Hematopoietic multipotent progenitor cell treated with erythropoietin and hydrocortisone succinate and interleukin-3 and kit ligand, for 15 days (in vitro differentiated cells): ENCODE results near the gene RSRC1.
"Not testable (repeated sequence)": the region's sequence is repeated elsewhere in the genome, so short reads cannot be mapped to it uniquely, and the experiment has no call there.

ENCODE experiments used
- DNase-seq: peaks from one replicate; pipeline ENCODE4 v3.0.0-alpha.2; 2015; ENCODE audit warnings: low spot score

The RSRC1 gene, protein sequence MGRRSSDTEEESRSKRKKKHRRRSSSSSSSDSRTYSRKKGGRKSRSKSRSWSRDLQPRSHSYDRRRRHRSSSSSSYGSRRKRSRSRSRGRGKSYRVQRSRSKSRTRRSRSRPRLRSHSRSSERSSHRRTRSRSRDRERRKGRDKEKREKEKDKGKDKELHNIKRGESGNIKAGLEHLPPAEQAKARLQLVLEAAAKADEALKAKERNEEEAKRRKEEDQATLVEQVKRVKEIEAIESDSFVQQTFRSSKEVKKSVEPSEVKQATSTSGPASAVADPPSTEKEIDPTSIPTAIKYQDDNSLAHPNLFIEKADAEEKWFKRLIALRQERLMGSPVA

DNA sequence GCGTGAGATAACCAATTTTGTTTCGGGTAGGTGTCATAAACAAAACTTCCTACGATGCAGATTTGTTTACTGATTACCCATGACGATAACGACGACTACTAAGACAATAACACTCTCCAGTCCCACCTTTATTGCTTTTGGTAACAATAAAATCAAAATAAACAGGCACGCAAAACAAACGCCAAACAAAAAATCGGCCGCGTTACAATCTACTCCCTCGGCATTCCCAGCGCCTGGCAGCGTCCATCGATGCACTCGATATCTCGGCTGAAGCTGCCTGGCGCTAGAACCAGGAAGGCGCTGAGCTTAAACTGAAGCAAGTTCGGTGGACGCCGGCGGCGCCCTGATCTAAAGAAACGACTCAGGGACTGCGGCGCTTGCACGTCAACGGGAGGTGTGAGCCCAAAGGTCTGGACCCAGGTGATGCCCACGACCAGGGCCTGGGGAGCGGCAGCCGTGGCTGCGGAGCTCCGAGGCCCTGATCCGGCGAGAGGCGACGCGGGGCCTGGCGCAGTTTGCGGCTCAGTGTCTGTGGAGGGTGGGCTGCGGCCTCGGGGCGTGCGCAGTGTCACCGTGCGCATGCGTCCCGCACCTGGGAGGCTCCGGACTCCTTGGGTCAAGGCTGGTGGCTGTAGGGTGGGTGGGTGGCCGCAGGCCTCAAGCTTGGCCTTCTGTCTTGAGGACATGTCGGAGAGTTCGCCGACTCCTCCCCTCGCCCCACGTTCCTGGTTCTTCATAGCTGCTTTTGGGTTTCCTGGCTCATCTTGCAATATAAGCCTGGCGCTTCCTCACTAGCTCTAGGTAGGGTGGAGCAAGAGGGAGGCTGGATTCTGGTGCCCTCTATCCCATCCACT, at the start of gene RSRC1:
Gene RSRC1, plus strand, starts transcription at position 286 of the 854 bp plus-strand sequence. CDS start 12,016 bp downstream, outside the sequence.
- peak; percentile 85 for DNase-seq

DNA sequence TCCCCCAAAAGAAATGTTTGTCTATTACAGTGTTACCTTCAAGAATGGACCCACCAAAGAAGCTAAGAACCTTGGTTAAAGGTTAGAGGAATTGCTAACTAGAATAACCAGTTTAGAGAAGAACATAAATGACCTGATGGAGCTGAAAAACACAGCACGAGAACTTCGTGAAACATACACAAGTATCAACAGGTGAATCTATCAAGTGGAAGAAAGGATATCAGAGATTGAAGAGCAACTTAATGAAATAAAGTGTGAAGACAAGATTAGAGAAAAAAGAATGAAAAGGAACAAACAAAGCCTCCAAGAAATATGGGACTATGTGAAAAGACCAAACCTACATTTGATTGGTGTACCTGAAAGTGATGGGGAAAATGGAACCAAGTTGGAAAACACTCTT, 44.3 kb upstream of the RSRC1 start:
- not testable (repeated sequence) for DNase-seq

DNA sequence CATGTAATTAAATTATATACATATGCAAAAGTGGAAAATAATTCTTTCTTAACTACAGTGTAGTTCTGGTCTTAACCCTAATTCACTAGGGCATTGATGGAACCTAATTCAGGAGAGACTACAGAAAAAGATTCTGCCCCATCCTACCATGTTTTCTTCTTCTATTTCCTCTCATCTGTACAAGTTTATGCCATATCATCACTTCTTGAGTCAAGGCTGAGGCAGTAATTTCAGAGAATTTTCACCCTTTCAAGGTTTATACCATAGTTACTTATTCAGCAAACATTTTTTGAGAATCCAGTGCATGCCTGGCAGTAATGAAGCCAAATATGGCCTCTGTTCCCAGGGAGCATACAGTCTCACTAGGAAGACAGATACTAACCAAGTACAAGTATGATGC, 37.1 kb upstream of the RSRC1 start:
- no peak for DNase-seq

DNA sequence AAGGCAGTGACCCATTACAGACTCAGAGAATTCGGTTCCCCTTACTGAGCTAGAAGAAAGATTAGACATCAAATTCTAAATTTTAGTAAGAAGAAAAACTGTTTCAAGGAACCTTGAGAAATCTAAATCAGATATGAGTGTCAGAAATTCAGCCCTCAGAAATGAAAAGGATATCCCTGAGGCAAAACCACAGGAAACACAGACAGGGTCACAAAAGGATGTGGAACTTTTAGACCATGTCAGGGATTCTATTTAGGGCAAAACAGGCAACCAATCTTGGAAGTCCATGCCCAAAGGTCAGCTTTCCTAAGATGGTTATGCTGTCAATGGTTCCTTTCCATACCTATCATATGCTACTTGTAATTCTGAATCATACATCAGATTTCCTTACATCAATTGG, 35.3 kb upstream of the RSRC1 start:
- DNase-seq: no peak

DNA sequence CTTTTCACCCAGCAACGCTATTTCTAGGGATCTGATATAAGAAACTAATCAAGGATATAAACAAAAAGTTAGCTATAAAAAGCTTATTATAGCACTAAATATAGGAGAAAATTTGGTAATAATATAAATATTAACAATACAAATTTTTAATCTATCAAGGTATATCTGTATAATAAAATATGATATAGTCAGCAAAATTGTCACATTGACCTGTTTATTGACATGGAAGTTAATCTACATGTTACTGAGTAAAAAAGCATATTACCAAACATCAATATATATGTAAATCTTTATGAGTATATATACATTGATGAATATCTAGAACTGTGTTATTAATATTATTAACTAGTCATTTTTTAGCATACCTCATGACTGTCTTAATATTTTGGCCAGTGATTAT, 30.3 kb upstream of the RSRC1 start:
- DNase-seq: no peak

DNA sequence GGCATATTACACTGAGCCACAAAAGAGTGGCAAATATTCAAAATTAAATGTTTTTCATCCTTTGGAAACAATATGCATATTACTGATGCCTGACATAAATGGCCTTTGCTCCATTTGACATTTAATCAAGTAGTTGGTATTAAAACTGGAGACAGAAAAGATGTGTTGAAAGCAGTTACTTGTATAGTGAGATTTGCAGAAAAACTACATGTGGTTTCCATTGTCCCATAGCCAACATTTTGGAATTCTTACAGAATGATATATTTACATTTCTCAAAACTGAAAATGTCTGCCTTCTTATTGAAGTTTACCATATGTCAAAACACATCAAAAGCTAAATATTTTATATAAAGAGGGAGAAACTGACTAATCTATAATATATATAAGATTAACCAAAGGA, 25.2 kb upstream of the RSRC1 start:
- DNase-seq: no peak

DNA sequence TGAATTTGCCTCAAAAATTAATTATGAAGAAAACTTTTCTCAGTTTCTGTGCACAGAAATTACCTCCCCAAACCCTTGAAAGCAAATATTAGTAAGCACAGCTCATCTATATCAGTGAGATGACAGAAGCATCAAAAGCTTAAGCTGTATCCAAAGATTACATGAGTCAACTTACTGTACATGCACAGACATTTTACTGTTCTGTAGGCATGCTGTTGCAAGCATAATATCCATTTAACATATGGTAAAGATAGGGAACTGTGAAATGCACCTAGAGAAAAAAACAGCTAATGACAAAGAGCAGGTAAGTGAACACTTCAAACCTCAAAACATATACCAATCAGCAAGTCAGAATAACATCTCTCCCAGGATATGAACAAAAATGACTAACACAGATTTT, 24.5 kb upstream of the RSRC1 start:
- no peak for DNase-seq

DNA sequence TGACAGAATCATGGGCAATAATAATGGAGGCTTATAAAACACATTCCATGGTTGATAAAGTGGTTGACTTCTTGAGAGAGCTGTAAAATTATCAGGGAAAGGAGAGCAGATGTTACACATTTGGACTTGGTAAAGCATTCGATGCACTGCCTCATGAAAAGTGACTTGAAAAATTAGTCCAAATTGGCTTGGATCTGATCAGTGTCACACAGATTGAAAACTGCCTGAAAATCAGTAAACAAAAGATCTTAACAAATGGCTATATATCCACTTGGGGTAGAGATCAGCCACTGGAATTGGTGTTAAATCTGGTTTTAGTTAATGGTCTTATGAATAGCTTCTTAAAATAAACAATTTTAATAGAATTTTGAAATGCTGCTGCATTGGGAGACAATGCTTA, 24.0 kb upstream of the RSRC1 start:
- no peak for DNase-seq

DNA sequence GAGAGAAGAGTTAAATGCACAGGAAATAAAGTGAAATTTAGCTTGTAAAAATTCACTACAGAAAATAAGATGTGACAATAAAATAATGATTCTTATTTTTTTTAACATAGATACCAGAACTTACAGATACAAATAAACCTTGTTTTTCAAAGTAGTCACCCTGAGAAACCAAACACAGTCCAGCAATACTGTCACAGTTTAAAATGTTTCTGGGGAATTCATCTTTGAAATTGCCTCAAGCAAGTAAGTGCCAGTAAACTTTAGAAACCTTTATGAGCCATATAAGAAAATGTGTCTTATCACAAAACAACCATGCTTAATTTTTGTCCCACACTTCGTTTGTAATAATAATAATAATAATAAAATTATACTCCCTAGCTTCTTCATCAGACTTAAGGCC, 23.5 kb upstream of the RSRC1 start:
- DNase-seq: no peak

DNA sequence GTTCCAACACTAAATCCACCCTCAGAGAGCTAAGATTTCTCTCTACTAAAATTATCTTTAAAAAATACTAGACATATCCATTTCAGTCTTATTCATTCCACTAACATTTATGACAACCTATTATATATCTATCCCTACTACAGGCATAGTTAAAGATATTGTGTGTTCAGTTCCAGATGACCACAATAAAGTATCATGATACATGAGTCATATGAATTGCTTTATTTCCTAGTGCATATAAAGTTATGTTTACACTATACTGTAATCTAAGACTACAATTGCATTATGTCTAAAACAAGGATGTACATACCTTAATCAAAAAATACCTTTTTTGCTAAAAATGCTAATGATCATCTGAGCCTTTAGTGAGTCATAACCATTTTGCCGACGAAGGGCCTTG, 23.1 kb upstream of the RSRC1 start:
- DNase-seq: no peak

DNA sequence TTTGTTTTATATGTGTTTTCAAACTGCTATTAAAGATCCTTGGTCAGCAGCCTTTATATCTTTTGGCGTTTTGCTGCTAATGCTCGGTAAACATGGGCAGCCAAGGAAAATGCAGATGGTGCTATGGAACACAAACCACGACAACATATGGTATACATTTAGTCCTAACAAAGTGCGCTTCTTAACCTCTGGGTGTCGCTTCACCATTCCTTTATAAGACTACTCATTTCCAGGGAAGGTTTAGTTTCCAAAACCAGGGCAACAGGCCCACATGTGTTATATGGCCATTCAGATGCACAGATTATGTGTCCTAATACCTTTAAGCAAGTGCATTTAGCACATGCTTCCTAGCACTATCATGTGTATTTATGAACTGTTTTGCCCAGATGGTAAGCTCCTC, 18.4 kb upstream of the RSRC1 start:
- DNase-seq: peak; percentile 28

DNA sequence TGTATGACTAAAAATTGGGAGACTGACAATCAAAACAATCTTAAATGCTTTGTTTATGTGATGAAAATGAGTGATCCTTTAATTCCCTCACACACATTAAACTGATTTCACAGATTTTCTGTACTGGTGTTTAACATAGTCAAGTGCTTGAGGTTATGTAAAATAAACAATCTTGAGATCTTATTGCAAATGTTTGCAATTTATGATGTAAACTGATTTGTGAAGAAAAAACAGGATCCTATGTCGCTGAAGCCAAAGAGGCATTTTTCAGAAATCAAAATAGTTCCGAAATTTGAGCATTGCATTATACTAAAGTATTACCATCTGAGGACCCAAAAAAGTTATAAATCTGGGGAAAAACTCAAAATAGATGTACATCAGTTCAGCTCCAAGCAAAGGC, 16.4 kb upstream of the RSRC1 start:
- DNase-seq: no peak

DNA sequence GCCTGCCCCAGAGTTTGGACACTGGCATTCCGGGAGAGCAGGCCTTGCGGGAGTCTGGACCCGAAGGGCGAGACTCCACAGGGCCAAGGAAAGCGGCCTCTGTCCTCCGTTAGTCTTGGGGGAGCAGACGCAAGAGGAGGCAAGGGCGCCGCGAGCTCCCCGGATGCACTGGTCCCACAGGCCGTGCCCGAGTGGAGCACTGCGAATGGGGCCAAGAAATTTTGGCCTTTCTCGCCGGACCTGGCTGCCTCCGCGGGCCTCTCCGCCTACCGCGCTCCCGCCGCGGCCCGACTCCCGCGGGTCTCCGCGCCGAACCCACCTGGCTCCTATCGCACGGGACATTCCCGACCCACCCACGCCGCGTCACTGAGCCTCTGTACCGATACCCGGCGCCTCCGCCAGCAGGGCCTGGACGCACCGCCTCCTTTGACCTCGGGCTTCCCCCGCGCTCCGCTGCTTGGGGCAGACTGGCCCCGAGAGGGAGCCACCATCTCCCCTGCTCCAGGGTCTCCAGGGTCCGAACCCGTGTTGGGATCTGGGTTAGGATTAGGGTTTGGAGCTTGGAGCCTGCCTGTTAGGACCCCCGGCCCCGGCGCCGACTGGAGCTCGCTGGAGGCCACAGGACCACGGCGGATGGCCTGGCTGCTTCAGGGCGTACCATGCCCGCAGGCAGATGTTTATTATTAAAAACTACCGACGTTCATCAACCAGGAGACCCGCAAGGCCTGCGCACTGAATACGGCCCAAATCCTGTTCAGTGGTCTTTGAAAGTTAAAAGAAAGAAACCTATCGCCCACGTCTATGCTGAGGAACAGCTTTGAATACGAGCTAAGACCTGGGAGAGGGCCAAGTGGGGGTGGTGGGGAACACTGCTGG, 15.4 kb upstream of the RSRC1 start:
- DNase-seq: no peak

DNA sequence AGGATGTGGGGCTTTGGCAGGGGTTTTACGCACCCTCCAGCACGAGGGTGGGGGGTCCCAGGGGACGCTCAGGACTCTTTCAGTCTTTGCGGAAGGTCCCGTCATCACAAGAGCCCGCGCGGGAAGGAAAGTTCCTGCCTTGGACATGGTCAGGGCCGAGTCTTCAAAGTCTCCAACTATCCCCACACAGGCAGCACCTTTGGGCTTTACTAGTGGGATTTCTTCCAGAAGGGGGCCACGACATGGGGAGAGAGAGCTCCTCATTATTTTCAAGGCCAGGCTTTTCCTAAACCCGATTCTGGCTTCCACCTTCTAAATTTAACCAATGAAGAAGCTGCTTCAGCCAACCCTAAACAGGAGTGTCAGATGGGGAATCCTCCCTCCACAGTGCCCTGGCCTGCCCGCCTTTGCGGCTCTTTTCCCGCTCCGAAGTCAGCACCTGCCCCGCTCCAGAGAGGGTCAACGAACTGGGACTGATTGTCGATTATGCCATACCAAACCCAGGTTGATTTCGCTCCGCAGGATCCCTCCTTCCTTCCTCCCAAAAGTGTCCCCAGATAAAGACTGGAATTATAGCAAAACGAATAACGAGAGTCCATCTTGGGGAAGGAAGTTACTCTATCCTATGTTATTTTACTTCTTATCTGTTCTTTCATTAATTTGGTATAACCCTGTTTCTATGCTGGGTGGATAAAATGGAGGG, 14.6 kb upstream of the RSRC1 start:
- DNase-seq: no peak

DNA sequence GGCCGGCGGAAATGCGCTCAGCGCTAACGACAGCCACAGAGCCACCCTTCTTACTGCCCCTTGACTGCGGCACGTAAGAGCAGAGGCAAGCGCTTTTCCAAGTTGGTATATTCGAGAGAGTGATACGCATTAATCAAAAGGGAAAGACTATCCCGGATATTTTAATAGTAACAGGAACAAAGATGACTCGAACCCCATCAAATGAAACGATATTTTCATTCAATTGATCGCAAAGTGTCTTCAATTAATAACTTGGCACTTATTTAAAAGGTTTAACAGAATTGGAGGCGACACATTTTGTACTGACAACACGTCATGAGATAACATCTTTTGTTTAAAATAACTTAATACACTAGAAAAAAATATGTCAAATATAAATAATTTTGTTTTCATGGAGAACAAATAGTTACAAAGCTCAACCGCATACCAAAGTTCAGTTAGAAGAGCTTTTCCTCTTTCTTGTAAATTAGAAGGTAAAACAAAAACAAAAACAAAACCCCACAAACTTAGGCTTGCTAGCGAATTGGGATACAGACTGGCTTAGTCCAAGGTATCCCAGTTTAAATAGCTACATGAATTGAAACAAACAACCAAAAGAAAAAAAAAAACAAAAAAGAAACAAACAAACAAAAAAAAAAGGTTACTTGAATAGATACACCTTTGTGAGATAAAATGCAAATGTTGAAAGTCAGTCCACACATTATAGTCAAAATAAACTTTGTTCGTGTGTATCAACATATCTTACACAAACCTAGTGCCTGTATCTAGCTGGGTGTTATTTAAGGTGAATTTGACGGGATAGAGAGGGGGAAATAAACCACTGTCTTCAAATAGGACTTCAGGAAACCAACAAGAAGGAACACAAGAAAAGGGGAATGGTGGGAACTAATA, 13.8 kb upstream of the RSRC1 start:
- DNase-seq: no peak

DNA sequence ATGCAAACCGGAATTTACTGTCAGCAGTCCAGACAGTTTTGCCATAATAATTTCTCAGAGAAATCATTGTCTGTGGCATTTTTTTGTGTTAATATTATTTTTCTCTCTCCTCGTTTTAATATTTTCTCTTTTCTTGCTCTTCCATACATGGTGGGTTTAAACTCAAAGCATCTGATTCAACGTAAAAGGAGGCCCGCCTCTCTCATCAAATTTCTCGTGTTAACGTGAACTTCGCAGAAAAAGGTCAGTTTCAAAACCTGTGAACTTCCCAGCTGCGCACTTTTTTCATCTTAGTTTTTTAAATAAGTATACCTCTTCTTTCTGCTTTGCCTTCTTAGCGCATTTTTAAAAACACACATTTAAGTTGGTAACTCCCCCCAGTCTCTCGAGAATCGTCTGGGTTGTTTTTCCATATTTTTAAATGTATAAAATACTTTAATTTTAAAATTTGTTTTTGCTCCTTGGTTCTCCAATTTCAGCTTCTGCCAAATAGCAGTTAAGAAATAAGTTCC, 12.8 kb upstream of the RSRC1 start:
- no peak for DNase-seq

DNA sequence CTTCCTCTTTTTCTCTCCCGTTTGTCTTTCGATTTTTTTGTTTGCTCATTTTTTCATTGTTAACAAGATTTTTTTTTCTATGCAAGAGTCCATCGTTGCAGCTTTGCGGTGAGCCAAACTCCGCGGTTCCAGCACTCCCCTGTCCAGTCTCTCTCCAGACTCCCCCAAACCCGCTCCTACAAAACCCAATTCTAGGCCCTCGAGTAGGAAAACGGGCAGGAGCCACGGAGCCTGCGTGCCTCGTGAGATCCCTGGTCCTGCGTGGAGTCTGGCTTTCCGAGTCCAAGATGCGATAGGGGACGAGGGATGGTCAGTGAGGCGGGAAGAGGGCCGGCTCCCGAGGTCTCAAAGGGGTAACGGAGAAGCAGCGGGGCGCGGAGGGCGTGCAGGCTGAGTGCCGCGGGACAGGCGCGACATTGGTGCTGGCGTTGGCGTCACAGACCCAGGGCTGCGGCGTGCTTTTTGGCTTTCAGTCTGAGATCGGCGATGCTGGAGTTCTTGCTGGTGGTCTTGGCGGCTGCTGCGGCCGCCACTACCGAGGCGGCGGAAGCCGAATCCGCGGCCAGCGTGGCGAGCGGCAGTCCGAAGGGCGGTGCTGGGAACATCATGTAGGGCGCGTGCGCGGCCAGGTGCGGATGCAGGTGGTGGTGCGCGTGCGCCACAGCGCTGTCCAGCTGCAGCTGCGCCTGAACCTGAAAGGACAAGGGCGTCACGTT, 12.1 kb upstream of the RSRC1 start:
- peak; percentile 24 for DNase-seq

DNA sequence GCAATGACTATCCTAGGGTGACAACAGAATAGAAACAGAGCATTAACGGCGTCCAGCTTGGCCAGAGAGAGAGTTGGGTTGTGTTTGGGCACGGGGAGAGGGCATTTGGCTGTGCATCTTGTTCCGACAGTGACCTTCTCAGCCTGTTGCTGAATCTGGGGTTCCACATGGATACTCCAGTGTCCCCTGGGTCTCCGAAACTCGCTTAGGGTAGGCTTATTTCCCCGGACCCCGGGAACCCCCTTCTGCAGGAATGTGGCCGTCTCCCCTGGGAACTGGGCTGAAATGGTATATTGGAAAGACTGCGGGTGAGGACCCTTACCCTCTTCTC, 11.6 kb upstream of the RSRC1 start:
- DNase-seq: no peak

DNA sequence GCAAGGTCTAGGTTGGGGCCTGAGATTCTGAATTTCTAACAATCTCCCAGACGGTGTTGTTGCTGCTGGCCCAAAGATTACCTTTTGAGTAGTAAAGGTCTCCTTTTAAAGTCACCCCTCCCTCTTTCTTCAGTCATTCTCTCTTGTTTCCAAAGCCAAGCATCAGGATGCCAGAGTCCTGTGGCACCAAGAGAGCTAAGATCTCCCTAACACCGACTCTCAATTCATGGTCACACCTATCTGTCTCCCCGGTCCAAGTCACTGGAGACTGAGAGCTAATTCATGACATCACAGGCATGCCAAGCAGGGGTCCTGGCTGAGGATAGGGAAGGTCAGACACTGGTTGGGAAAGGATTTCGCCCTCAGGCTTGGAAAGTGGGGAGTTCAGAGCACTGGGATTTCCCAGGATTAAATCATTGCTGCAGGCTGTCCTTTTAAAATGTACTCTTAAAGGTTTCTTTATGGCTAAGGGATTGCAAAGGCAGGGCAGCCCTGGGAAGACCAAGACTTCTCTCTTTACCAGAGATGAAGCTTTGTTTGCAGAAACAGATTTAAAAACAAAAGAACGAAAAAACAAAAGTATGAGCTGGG, 11.0 kb upstream of the RSRC1 start:
- DNase-seq: no peak

DNA sequence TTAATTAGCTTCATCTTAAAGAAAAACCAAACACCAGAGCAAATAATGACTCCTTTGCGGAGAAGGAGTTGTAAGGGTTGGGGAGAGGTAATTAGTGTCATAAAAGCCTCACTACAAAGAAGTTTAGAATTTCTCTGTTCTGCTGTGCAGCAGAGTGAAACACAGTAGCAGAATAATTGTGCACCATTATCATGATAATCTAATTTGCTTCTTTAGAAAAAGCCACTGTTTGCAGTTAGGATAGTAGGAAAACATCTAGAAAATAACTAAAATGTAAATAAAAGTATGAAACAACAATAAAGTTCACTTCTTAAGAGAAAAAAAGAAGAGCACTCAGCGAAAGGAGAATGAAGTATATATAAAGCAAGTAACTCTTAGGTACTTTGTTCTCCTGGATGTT, 9.2 kb upstream of the RSRC1 start:
- no peak for DNase-seq
